Measurements from ENCODE around the gene FGB.

The FGB gene

GRCh38 chr4:154597798-154598774, 35.3 kb downstream of the FGB start:
- no peak for DNase-seq

GRCh38 chr4:154602404-154603020, 39.7 kb downstream of the FGB start:
- no peak for DNase-seq

GRCh38 chr4:154603033-154603943, 40.5 kb downstream of the FGB start:
- no peak for DNase-seq

- no peak for DNase-seq
Measured at GRCh38 chr4:154604696-154605200, 41.9 kb downstream of the FGB start.

GRCh38 chr4:154606728-154607723, 44.2 kb downstream of the FGB start:
- no peak for DNase-seq

- no peak for DNase-seq
Measured at GRCh38 chr4:154608361-154609252, 45.8 kb downstream of the FGB start.

GRCh38 chr4:154609532-154609931, 46.7 kb downstream of the FGB start:
- no peak for DNase-seq

- no peak for DNase-seq
Measured at GRCh38 chr4:154610582-154610981, 47.8 kb downstream of the FGB start.

GRCh38 chr4:154611833-154612232, 49.0 kb downstream of the FGB start:
- no peak for DNase-seq

- no peak for DNase-seq
Measured at GRCh38 chr4:154612472-154613414, 49.9 kb downstream of the FGB start, which contains the start of gene FGG. TSS of gene FGG (minus strand) at chr4:154612656. CDS start at chr4:154612609, 47 bp downstream.

- no peak for DNase-seq
Measured at GRCh38 chr4:154614306-154614705, 51.5 kb downstream of the FGB start.

- DNase-seq, result no peak
Measured at GRCh38 chr4:154615211-154615610, 52.4 kb downstream of the FGB start.

GRCh38 chr4:154616287-154616686, 53.5 kb downstream of the FGB start:
- no peak for DNase-seq

- no peak for DNase-seq
Measured at GRCh38 chr4:154616731-154617130, 53.9 kb downstream of the FGB start.

- no peak for DNase-seq
Measured at GRCh38 chr4:154617820-154618317, 55.1 kb downstream of the FGB start.

- no peak for DNase-seq
Measured at GRCh38 chr4:154618708-154619315, 56.0 kb downstream of the FGB start.

- no peak for DNase-seq
Measured at GRCh38 chr4:154620111-154620510, 57.3 kb downstream of the FGB start.
